Measurements from ENCODE around the gene PDXDC1. TPM values are rescaled to one million over a fixed set of nuclear protein-coding genes. Genes with fewer than 3 reads are reported as not detected.
"Not testable (repeated sequence)": the region's sequence is repeated elsewhere in the genome, so short reads cannot be mapped to it uniquely, and the experiment has no call there.

The PDXDC1 gene
- total and polyA plus RNA-seq, 5 experiments from 2014 or later = 25.0 to 77.8 (median 35.7) TPM

- POLR2A ChIA-PET, H3K4me3 Mint-ChIP-seq, H3K27me3 Mint-ChIP-seq, H3K9me3 Mint-ChIP-seq, DNase-seq, H3K27ac Mint-ChIP-seq, ATAC-seq, H3K36me3 Mint-ChIP-seq, H3K4me1 Mint-ChIP-seq: not testable (repeated sequence)
Measured at GRCh38 chr16:15157644-15158043, 182.8 kb downstream of the PDXDC1 start.

- DNase-seq, ATAC-seq, H3K27ac Mint-ChIP-seq, POLR2A ChIA-PET, H3K4me3 Mint-ChIP-seq, H3K36me3 Mint-ChIP-seq, H3K9me3 Mint-ChIP-seq, H3K4me1 Mint-ChIP-seq, H3K27me3 Mint-ChIP-seq: not testable (repeated sequence)
Measured at GRCh38 chr16:15159671-15160070, 184.8 kb downstream of the PDXDC1 start.

- H3K4me1 Mint-ChIP-seq, H3K27ac Mint-ChIP-seq, H3K36me3 Mint-ChIP-seq, H3K4me3 Mint-ChIP-seq, POLR2A ChIA-PET, H3K9me3 Mint-ChIP-seq, ATAC-seq, H3K27me3 Mint-ChIP-seq, DNase-seq: not testable (repeated sequence)
Measured at GRCh38 chr16:15160571-15160970, 185.7 kb downstream of the PDXDC1 start.

GRCh38 chr16:15163055-15163454 is 188.2 kb downstream of the PDXDC1 start:
- H3K4me3 Mint-ChIP-seq, H3K27me3 Mint-ChIP-seq, H3K9me3 Mint-ChIP-seq, DNase-seq, POLR2A ChIA-PET, ATAC-seq, H3K36me3 Mint-ChIP-seq, H3K4me1 Mint-ChIP-seq, H3K27ac Mint-ChIP-seq: not testable (repeated sequence)

GRCh38 chr16:15166177-15166576 is 191.4 kb downstream of the PDXDC1 start:
- not testable (repeated sequence) for H3K9me3 Mint-ChIP-seq

GRCh38 chr16:15168303-15168702 is 193.5 kb downstream of the PDXDC1 start:
- H3K36me3 Mint-ChIP-seq, H3K9me3 Mint-ChIP-seq, ATAC-seq, H3K27me3 Mint-ChIP-seq, POLR2A ChIA-PET, DNase-seq, H3K27ac Mint-ChIP-seq, H3K4me3 Mint-ChIP-seq, H3K4me1 Mint-ChIP-seq: not testable (repeated sequence)

More at GRCh38 chr16:15166177-15166576, 191.4 kb downstream of the PDXDC1 start:
- ATAC-seq, H3K4me1 Mint-ChIP-seq, H3K27ac Mint-ChIP-seq, H3K36me3 Mint-ChIP-seq, DNase-seq, POLR2A ChIA-PET, H3K4me3 Mint-ChIP-seq: not testable (repeated sequence)
- peaks cover 0 to 11% (median 3%) of the 10 kb centered on the region in 5 donors for H3K27me3 Mint-ChIP-seq

- H3K4me1 Mint-ChIP-seq, H3K27me3 Mint-ChIP-seq, ATAC-seq, DNase-seq, POLR2A ChIA-PET, H3K27ac Mint-ChIP-seq, H3K4me3 Mint-ChIP-seq, H3K36me3 Mint-ChIP-seq, H3K9me3 Mint-ChIP-seq: not testable (repeated sequence)
Measured at GRCh38 chr16:15168953-15169652, 194.3 kb downstream of the PDXDC1 start.

GRCh38 chr16:15179909-15180308 is 205.1 kb downstream of the PDXDC1 start:
- H3K36me3 Mint-ChIP-seq, H3K4me1 Mint-ChIP-seq, DNase-seq, POLR2A ChIA-PET, H3K9me3 Mint-ChIP-seq, ATAC-seq, H3K4me3 Mint-ChIP-seq, H3K27ac Mint-ChIP-seq: not testable (repeated sequence)
- peaks cover 1 to 10% (median 7%) of the 10 kb centered on the region in 5 donors for H3K27me3 Mint-ChIP-seq

GRCh38 chr16:15180946-15181345 is 206.1 kb downstream of the PDXDC1 start:
- H3K27ac Mint-ChIP-seq, H3K9me3 Mint-ChIP-seq, DNase-seq, H3K4me3 Mint-ChIP-seq, H3K27me3 Mint-ChIP-seq, H3K4me1 Mint-ChIP-seq, ATAC-seq, POLR2A ChIA-PET, H3K36me3 Mint-ChIP-seq: not testable (repeated sequence)

GRCh38 chr16:15184000-15184399 is 209.2 kb downstream of the PDXDC1 start:
- H3K4me1 Mint-ChIP-seq, H3K36me3 Mint-ChIP-seq, H3K4me3 Mint-ChIP-seq, POLR2A ChIA-PET, H3K27ac Mint-ChIP-seq, H3K9me3 Mint-ChIP-seq, DNase-seq, H3K27me3 Mint-ChIP-seq, ATAC-seq: not testable (repeated sequence)

Small RNA genes within 50 kb of the gene (microRNA-seq; reads per million reads assigned to microRNA genes)
- gene MIR1972-1 (ENCODE audit: borderline microRNAs expressed) (not detected), gene MIR3180-4 (ENCODE audit: borderline microRNAs expressed) (not detected), gene MIR6511A1 (ENCODE audit: borderline microRNAs expressed) (not detected), gene MIR6511B2 (ENCODE audit: borderline microRNAs expressed) (not detected), gene MIR6770-1 (ENCODE audit: borderline microRNAs expressed) (not detected)

Other genes starting within 250 kb of the PDXDC1 start
- gene NPIPA2, start 232.5 kb upstream of the PDXDC1 start, total RNA-seq = 1 to 10 TPM; 4.3 to 4.5 TPM
- not detected for gene NPIPA2, start 232.5 kb upstream of the PDXDC1 start, polyA plus RNA-seq
- 10 to 100 TPM; 43.4 to 52.9 TPM for gene NOMO1, start 141.3 kb upstream of the PDXDC1 start, total RNA-seq
- gene NOMO1, start 141.3 kb upstream of the PDXDC1 start, polyA plus RNA-seq = 10 to 100 TPM; 29.5 to 39.5 (median 33.8) TPM
- 100 to 1,000 TPM; 164 to 180 TPM for gene NPIPA1, start 37.6 kb upstream of the PDXDC1 start, total RNA-seq
- 1 to 10 TPM in 1 of 3 donors, under 1 TPM in 2; 0.52 to 6.2 (median 0.54) TPM for gene NPIPA1, start 37.6 kb upstream of the PDXDC1 start, polyA plus RNA-seq
- gene NTAN1, start 81.0 kb downstream of the PDXDC1 start, total RNA-seq = 10 to 100 TPM; 29.3 to 33.4 TPM
- gene NTAN1, start 81.0 kb downstream of the PDXDC1 start, polyA plus RNA-seq = 10 to 100 TPM; 42.6 to 45.1 (median 43.5) TPM
- 10 to 100 TPM; 43.1 to 53.3 TPM for gene RRN3, start 119.2 kb downstream of the PDXDC1 start, total RNA-seq
- 10 to 100 TPM; 17.9 to 33.8 (median 23.8) TPM for gene RRN3, start 119.2 kb downstream of the PDXDC1 start, polyA plus RNA-seq

All from naive thymus-derived CD8-positive, alpha-beta T cell (primary cell).